CD4-positive, alpha-beta T cell treated with Interleukin-21 for 1 hour (primary cell): Measurements from ENCODE around the gene DIAPH1.

Source experiments
- DNase-seq: peaks from one replicate; pipeline ENCODE4 v3.0.0-alpha.2; 2020

Gene DIAPH1

DNA sequence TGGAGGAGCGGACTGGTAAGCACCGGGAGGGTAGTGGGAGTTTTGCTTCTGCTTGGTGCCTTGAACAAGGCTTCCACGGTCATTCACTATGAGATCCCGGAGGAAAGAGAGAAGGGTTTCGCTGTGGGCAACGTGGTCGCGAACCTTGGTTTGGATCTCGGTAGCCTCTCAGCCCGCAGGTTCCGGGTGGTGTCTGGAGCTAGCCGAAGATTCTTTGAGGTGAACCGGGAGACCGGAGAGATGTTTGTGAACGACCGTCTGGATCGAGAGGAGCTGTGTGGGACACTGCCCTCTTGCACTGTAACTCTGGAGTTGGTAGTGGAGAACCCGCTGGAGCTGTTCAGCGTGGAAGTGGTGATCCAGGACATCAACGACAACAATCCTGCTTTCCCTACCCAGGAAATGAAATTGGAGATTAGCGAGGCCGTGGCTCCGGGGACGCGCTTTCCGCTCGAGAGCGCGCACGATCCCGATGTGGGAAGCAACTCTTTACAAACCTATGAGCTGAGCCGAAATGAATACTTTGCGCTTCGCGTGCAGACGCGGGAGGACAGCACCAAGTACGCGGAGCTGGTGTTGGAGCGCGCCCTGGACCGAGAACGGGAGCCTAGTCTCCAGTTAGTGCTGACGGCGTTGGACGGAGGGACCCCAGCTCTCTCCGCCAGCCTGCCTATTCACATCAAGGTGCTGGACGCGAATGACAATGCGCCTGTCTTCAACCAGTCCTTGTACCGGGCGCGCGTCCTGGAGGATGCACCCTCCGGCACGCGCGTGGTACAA lies 142.5 kb downstream of the DIAPH1 start:
- no peak for DNase-seq

- DNase-seq = peak; percentile 28
Observed at GRCh38 chr5:141475625-141476131, 143.1 kb downstream of the DIAPH1 start, which contains the start of gene PCDHGC3. Gene PCDHGC3, plus strand, starts transcription at chr5:141475966. Its CDS starts 151 bp downstream, at chr5:141476117.

GRCh38 chr5:141465351-141465750 lies 153.4 kb downstream of the DIAPH1 start:
- no peak for DNase-seq
